Tibial nerve (tissue), 4 donors: ENCODE results near the gene GM2A. TPM values are rescaled to one million over a fixed set of nuclear protein-coding genes. Genes with fewer than 3 reads are reported as not detected.

Experiments used
- DNase-seq, 2 donors: peaks; one replicate each; pipeline ENCODE4 v3.0.0-alpha.2; 2019; ENCODE audit warnings: low spot score in 2 of 2
- H3K27ac ChIP-seq, 4 donors: fragments of 200-600 bp; sonication (generic) in 3 of 4; one replicate each; pipeline ENCODE4 v1.5.1; 2017 to 2019; ENCODE audit warnings: mild to moderate bottlenecking in 1 of 4
- H3K27me3 ChIP-seq, 2 donors: fragments of 200-600 bp; sonication (generic) in 1 of 2; one replicate each; pipeline versions ENCODE4 v1.5.1 to v1.6.0; 2017 to 2019
- H3K36me3 ChIP-seq, 3 donors: fragments of 200-600 bp; sonication (generic); one replicate each; pipeline ENCODE4 v1.5.1; 2018 to 2019
- H3K4me1 ChIP-seq, 4 donors: fragments of 200-600 bp; sonication (generic) in 3 of 4; one replicate each; pipeline ENCODE4 v1.5.1; 2017 to 2019
- H3K4me3 ChIP-seq, 4 donors: fragments of 200-600 bp; sonication (generic) in 3 of 4; one replicate each; pipeline ENCODE4 v1.5.1; 2017 to 2019; ENCODE audit warnings: mild to moderate bottlenecking in 1 of 4, moderate library complexity in 1 of 4
- H3K9me3 ChIP-seq, 4 donors: fragments of 200-600 bp; sonication (generic) in 3 of 4; one replicate each; pipeline ENCODE4 v1.5.1; 2017 to 2019
- EP300 ChIP-seq, 2 donors: sonication (generic); formaldehyde crosslinking; IDR thresholded peaks; one replicate each; pipeline ENCODE4 v1.6.1; 2017; ENCODE audit warnings: antibody characterized with exemption in 2 of 2, mild to moderate bottlenecking in 1 of 2
- POLR2A ChIP-seq, 2 donors: fragments of 450-650 bp; IDR thresholded peaks; one replicate each; pipeline ENCODE4 v1.6.1; 2017; ENCODE audit warnings: antibody characterized with exemption in 2 of 2, mild to moderate bottlenecking in 2 of 2, moderate library complexity in 2 of 2
- WGBS, 2 donors: methylation state at CpG; one replicate each; pipeline ENCODE4 v1.1.5; 2018; 5-methylcytosine and 5-hydroxymethylcytosine counted together
- total RNA-seq, 4 donors: library from RNA; depleted of rRNA; stranded (reverse); fragments of >200 nt; gene quantifications; one replicate each; pipeline ENCODE4 v1.1.0, GENCODE V29; 2016
- TF ChIP-seq, protein P1 (sequence below), 5 experiments: fragments of 200-600 bp in 3 of 5; fragments of 450-650 bp in 2 of 5; sonication (generic) in 3 of 5; IDR thresholded peaks; one replicate each; pipeline ENCODE4 v1.5.1; 2016 to 2019; ENCODE audit warnings: antibody characterized with exemption in 5 of 5, mild to moderate bottlenecking in 3 of 5, moderate library complexity in 2 of 5

The GM2A gene
- total RNA-seq = 10 to 100 TPM; 30.3 to 37.5 (median 33.7) TPM

DNA sequence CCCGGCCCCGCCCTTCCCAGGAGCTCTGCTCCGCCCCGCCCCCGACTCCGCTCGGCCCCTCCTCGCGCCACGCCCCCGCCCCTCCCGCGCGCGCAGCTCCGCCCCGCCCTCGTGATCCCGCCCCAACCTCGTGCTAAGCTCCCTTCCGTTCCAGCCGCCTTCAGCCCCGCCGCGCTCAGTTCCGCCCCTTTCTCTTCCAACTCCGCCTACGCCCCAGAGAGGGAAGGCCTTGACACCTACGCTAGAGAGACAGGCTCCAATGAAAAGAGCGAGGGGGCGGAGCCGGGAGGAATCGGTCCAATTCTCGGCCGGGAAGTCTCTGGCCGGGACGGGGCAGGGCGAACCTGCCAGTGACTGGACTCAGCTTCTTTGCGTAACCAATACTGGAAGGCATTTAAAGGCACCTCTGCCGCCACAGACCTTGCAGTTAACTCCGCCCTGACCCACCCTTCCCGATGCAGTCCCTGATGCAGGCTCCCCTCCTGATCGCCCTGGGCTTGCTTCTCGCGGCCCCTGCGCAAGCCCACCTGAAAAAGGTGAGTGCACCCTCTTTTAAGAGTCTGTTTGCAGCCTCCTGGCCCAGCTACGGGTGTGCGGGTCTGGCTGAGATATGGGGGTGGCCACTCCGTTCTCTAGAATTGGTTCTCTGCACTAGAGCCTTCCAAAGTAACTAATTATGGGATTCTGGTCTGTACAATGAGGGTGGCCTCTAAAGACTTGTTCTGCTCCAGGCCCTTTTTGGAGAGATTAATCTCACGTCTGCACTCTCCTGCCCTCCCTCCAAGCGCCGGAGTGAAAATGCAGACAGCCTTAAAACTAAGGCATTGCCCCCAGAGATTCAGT, at the start of gene GM2A:
GM2A (plus strand) TSS at position 424 of the 843 bp plus-strand sequence; CDS start at position 456, 32 bp downstream.
- 0 to 1% methylated on average over 23 to 44 of the region's 52 CpGs for WGBS, 2 donors
- H3K27me3 ChIP-seq = no peaks in the 10 kb centered on the region
- H3K4me3 ChIP-seq = peak within 1 kb of the TSS; percentile 49 to 89 (median 69)
- peaks cover 0 to 51% (median 13%) of the 10 kb centered on the region in 4 donors for H3K4me1 ChIP-seq
- peak; percentile 43 to 89 for TF ChIP-seq EP300 (IDR thresholded peaks at IDR 0.05)
- TF ChIP-seq, protein P1, sequence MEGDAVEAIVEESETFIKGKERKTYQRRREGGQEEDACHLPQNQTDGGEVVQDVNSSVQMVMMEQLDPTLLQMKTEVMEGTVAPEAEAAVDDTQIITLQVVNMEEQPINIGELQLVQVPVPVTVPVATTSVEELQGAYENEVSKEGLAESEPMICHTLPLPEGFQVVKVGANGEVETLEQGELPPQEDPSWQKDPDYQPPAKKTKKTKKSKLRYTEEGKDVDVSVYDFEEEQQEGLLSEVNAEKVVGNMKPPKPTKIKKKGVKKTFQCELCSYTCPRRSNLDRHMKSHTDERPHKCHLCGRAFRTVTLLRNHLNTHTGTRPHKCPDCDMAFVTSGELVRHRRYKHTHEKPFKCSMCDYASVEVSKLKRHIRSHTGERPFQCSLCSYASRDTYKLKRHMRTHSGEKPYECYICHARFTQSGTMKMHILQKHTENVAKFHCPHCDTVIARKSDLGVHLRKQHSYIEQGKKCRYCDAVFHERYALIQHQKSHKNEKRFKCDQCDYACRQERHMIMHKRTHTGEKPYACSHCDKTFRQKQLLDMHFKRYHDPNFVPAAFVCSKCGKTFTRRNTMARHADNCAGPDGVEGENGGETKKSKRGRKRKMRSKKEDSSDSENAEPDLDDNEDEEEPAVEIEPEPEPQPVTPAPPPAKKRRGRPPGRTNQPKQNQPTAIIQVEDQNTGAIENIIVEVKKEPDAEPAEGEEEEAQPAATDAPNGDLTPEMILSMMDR (IDR thresholded peaks at IDR 0.05) = no peak
- peak; percentile 81 to 83 for TF ChIP-seq POLR2A (IDR thresholded peaks at IDR 0.05)
- H3K27ac ChIP-seq = peak within 1 kb of the TSS; percentile 60 to 88 (median 79)
- peak; percentile 98 for DNase-seq
- no peaks in the 10 kb centered on the region for H3K9me3 ChIP-seq
- H3K36me3 ChIP-seq = no peaks in the 10 kb centered on the region

DNA sequence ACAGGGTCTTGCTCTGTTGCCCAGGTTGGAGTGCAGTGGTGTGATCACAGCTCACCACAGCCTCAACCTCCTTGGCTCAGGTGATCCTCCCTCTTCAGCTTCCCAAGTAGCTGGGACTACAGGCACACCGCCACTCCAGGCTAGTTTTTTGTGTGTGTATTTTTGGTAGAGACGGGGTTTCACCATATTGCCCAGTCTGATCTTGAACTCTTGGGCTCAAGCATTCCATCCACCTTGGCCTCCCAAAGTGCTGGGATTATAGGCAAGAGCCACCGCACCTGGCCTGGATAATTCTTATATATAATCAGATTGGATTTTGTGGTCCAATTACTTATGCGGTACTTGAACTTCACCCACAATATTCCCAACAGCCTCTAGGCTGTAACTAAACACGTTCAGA, 48.9 kb upstream of the GM2A start:
- WGBS, 2 donors = 81 to 83% methylated on average over 5 of the region's 5 CpGs
- Histone ChIP-seq H3K9me3 (no peaks in the 10 kb centered on the region), H3K4me3 (no peak overlapping the region), H3K27ac (no peak overlapping the region), H3K4me1 (peaks cover 0 to 17% (median 6%) of the 10 kb centered on the region in 4 donors), H3K27me3 (no peaks in the 10 kb centered on the region), H3K36me3 (peaks cover 0 to 19% (median 0%) of the 10 kb centered on the region in 3 donors)
- DNase-seq = no peak
- no peak for TF ChIP-seq EP300 (IDR thresholded peaks at IDR 0.05)
- TF ChIP-seq, protein P1 (IDR thresholded peaks at IDR 0.05) = no peak
- no peak for TF ChIP-seq POLR2A (IDR thresholded peaks at IDR 0.05)

DNA sequence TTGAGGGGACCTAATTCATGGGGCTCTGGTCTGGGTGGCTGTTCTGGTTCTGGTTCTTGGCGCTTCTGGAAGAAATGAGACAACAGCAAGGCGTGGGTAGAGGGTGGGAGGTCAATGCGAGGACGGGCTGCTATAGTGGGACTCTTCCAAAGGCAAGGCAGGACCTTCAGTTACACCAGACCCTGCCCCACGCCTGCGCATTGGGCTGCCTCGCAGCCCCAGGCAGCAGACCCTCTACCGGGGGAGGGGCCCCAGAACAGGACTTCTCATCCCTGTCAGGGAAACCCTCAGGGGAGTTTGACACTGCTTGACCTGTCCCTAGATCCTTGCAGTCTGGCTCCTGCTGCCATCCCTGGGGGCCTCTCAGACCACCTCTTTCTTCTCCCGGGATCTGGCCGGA, 47.6 kb upstream of the GM2A start:
- Histone ChIP-seq H3K36me3 (peaks cover 0 to 12% (median 0%) of the 10 kb centered on the region in 3 donors), H3K9me3 (no peaks in the 10 kb centered on the region), H3K27me3 (no peaks in the 10 kb centered on the region), H3K4me3 (no peak overlapping the region), H3K27ac (no peak overlapping the region), H3K4me1 (peaks cover 0 to 25% (median 10%) of the 10 kb centered on the region in 4 donors)
- TF ChIP-seq, protein P1 (IDR thresholded peaks at IDR 0.05) = no peak
- TF ChIP-seq POLR2A (IDR thresholded peaks at IDR 0.05) = no peak
- no peak for TF ChIP-seq EP300 (IDR thresholded peaks at IDR 0.05)
- WGBS, 2 donors = 79 to 81% methylated on average over 9 to 10 of the region's 10 CpGs
- DNase-seq = no peak

DNA sequence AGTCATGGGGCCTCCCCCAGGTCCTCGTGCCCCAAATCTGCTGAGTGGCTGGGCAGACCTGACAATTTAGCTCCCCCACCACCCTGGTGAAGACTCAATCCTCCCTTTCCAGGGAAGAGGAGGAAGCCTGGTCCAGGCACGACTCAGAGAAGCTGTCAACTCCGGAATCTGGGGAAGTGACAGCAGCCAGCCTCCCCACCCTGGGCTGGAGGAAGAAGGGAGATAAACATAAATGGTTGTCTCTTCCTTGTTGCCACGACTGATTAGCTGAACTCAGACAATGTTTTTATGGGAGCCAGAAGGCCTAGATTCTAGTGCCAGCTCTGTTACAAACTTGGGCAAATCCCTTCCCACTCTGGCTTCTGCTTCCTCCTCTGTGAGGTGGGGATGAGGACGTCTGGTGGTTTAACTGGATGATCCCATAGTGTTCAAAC, 44.5 kb upstream of the GM2A start:
- Histone ChIP-seq H3K27ac (peak overlapping the region; percentile 30 to 77 (median 42)), H3K36me3 (no peaks in the 10 kb centered on the region), H3K4me1 (peaks cover 0 to 38% (median 19%) of the 10 kb centered on the region in 4 donors), H3K9me3 (no peaks in the 10 kb centered on the region), H3K27me3 (no peaks in the 10 kb centered on the region), H3K4me3 (no peak overlapping the region)
- 21 to 55% methylated on average over 5 of the region's 5 CpGs for WGBS, 2 donors
- no peak for DNase-seq
- TF ChIP-seq POLR2A (IDR thresholded peaks at IDR 0.05) (no peak), EP300 (IDR thresholded peaks at IDR 0.05) (no peak)
- TF ChIP-seq, protein P1 (IDR thresholded peaks at IDR 0.05) = no peak

DNA sequence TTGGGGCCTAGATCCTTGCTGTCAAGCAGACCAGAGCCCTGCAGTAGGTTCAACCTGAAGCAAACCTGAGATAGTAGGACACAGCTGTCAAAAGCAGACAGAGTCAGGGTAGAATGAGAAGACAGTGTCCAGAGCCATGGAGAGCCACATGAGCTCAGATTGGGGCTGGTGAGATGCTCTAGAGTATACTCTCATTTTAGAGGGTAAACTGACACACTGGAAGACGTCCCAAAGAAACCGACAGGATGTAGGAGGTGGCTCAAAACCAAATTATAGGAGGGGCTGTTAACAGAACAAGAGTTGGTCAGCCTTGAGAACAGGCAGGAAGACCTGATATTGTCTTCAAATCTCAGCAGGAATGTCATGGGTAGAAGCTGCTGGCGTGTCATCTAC, 40.6 kb upstream of the GM2A start:
- TF ChIP-seq, protein P1 (IDR thresholded peaks at IDR 0.05) = no peak
- TF ChIP-seq EP300 (IDR thresholded peaks at IDR 0.05) (no peak), POLR2A (IDR thresholded peaks at IDR 0.05) (no peak)
- Histone ChIP-seq H3K27ac (peak overlapping the region in 3 of 4 donors; percentile 35 to 48 (median 47)), H3K27me3 (no peaks in the 10 kb centered on the region), H3K9me3 (no peaks in the 10 kb centered on the region), H3K4me3 (no peak overlapping the region), H3K4me1 (peaks cover 0 to 63% (median 31%) of the 10 kb centered on the region in 4 donors), H3K36me3 (no peaks in the 10 kb centered on the region)
- no peak for DNase-seq
- 72 to 81% methylated on average over 3 of the region's 3 CpGs for WGBS, 2 donors
